Activated CD4-positive, alpha-beta T cell treated with anti-CD3 and anti-CD28 coated beads for 1 hour (primary cell): ENCODE measurements around the gene BUB1.
"Not testable (repeated sequence)": the region's sequence is repeated elsewhere in the genome, so short reads cannot be mapped to it uniquely, and the experiment has no call there.

Source experiments
- DNase-seq: peaks from one replicate; pipeline ENCODE4 v3.0.0-alpha.2; 2020

The BUB1 gene

GRCh38 chr2:110653861-110654260 lies 24.0 kb downstream of the BUB1 start:
- DNase-seq: no peak

DNA sequence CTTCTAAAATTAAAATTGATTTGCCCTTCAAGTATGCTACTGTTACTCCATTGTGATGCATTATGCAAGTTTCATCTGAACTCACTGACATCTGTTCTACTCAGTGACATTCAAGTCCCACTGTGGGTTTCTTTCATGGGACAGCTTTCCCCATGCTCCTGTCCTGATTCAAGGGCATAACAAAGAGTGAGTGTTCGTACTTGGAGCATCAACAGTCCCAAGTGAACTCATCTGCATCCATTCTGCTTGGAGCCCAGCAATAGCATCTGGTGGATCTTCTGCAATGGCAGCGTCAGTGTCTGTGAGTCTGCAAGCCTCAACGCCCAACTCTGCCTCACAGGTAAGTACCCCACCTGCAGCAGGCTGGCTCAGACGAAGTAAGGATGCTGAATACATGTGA lies 27.5 kb downstream of the BUB1 start:
- no peak for DNase-seq

DNA sequence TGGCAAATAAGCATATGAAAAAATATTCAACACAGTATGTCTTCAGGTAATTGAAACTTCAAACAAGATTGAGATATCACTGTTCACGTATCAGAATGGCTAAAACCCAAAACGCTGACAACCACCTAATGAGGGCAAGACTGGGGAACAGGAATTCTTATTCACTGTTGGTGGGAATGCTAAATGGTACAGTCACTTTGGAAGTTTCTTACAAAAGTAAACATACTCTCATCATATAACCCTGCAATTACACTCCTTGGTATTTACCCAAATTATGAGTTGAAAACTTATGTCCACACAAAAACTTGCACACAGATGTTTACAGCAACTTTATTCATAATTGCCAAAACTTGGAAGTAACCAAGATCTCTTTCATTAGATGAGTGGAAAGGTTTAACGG lies 30.1 kb downstream of the BUB1 start:
- DNase-seq: no peak

DNA sequence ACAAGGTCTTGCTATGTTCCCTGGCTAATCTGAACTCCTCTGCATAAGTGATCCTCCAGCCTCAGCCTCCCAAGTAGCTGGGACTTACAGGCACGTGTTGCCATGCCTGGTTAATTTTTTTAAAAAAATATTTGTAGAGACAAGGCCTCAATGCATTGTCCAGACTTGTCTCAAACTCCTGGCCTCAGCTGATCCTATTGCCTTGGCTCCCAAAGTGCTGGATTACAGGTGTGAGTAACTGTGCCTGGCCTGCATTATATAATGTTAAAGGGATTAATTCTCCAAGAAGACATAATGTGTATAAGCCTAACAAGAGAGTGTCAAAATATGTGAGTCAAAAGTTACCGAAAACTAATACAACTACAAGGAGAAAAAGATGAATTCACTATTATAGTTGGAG lies 32.2 kb downstream of the BUB1 start:
- DNase-seq: no peak

- no peak for DNase-seq
Observed at GRCh38 chr2:110644357-110644756, 33.5 kb downstream of the BUB1 start.

GRCh38 chr2:110642360-110642759 lies 35.5 kb downstream of the BUB1 start:
- DNase-seq: no peak

- no peak for DNase-seq
Observed at GRCh38 chr2:110639972-110640371, 37.9 kb downstream of the BUB1 start.

DNA sequence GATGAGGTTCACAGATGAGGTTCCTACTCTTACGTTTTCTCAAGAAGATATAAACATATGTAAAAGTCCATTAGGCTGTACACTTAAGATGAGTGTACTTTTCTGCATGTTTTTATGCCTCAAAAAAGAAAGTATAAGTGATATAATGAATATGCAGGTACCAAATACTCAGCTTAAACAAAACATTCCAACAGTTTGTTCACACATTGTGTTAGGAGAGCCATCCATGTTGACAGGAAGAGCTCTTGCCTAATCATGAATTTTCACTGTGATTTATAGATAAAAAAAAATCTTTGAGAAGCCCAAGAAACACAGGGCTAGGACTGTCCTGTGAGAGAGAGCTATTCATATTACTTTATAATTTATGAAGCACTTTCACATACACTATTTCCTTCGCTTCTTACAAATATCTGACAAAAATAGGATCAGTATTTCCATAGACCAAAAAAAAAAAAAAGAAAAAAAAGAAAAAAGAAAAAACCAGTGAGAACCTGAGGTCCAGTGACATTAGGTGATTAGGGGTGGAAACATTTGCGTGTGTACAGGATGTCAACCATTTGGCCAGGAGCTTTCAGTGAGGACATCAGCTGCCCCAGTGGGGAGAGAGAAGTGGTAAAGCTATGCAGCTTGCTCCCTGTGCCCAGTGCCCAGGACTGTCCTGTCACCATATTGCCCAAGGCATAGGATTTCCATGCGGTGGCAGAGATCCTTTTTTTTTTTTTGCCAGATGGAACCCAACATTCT lies 38.7 kb downstream of the BUB1 start:
- DNase-seq: no peak

DNA sequence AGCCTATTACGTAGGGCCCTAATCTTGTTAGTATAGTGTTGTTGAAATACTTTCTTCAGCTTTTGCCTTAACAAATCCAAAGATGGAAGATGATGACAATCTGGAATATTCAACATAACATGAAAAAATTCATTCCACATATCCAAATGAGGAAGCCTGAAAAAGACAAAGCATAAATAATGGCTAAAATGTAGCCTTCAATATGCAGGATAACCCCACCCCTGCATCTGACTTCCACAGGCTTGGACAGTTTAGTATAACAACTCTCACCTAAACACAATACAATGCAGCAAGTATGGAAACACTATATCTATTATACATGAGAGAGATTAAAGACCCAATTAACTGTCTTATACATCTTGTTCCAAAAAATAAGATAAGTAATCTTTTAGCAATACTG lies 39.9 kb downstream of the BUB1 start:
- DNase-seq: no peak

DNA sequence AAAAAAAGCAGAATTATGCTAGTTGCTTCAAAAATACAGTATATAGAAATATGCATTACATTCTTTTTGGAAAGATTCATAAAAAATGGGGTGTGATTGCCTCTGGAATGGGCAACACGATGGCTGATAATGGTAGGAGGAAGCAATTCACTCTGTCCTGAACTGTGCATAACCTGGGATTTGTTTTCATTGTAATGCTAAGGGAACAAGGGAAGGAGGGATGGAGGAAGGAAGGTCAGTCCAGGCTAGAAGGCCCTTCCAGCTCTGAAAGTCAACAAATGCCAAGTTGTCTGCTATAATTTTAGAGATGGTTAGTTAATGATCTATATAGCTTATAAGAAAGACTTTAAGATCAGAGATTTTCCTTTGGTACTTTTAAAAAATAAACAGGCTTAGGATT lies 40.8 kb downstream of the BUB1 start:
- no peak for DNase-seq

DNA sequence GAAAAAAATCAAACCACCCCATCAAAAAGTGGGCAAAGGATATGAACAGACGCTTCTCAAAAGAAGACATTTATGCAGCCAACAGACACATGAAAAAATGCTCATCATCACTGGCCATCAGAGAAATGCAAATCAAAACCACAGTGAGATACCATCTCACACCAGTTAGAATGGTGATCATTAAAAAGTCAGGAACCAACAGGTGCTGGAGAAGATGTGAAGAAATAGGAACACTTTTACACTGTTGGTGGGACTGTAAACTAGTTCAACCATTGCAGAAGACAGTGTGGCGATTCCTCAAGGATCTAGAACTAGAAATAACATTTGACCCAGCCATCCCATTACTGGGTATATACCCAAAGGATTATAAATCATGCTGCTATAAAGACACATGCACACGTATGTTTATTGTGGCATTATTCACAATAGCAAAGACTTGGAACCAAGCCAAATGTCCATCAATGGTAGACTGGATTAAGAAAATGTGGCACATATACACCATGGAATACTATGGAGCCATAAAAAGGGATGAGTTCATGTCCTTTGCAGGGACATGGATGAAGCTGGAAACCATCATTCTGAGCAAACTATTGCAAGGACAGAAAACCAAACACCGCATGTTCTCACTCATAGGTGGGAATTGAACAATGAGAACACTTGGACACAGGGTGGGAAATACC lies 41.8 kb downstream of the BUB1 start:
- not testable (repeated sequence) for DNase-seq

GRCh38 chr2:110627348-110627747 lies 50.5 kb downstream of the BUB1 start:
- DNase-seq: not testable (repeated sequence)

DNA sequence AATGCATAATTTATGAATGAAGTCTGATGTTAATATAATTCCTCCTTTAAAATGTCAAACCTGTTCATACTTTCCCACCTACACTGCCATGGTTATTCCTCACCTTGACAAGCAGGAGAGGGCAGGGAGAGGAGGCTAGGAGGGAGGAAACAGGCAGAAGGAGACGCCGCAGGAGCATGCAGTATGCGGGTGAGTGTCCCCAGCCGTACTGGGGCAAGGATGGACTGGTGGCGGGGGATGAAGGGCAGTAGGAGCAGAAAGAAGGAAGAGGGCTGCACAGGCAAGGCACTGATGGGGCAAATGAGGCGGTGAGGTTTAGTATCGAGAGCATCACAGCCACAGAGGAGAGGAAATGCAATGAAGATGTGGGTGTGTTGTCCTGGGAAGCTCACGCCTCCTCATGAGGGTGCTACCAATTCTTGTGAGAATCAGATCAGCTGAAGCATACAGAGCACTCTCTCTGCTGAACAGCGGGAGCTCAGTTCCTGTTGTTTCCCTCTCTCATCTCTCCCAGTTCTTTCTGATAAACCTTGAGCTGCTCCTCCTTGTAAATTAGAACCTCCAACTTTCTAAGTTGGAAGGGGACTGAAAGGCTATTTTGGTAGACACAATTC lies 58.4 kb downstream of the BUB1 start:
- not testable (repeated sequence) for DNase-seq

DNA sequence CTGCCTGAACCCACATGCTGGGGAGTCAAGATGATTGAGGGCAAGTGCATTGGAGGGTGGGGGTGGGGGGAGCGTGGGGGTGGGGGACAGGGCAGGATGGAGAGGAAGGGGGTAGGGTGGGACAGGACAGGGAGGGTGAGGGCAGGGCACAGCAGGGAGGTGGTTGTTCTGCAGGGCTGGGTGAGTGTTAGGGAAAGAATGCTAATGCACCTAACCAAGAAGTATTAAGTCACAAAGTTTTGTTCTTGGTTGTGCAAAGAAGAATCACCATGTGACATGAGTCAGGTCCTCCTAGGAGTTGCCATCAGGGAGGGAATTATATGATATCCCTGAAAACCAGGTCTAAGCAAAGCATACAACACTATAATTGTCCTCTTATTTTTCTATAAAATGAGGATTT lies 63.9 kb downstream of the BUB1 start:
- not testable (repeated sequence) for DNase-seq

GRCh38 chr2:110610613-110611250 lies 67.1 kb downstream of the BUB1 start:
- DNase-seq: not testable (repeated sequence)

DNA sequence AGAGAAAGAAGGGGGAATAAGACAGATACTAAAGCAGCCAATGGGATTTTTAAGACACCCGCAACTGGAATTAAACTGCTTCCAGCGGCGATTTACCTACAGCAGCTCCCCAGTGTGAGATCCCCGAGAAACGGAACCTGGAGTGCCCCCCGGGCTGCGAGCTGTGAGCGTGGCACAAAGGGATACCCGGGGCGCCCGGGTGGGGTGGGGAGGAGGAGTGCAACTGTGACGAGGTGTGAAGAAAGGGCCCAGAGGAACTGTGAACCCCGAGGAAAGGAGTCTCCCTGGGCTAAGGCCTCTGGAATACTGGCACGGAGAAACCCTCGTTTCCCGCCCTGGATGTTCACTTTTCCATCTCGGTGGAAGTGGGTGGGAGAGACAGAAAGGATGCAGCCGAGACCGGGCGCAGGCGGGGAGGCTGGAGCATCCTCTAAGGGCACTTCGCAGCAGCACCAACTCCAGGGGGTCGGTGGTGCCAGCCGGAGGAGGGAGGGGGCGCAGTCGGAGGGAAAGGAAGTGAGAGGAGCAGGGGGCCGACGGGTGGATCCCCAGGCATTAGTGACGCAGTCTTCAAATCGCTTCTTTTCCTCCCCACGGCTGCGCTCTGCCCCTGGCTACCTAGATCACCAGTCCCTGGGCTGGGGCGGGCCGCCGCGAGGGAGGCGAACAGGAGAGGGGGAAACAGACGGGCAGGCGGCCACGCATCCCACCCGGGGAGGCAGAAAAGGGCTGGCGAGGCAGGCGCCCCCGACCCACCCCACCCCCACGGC lies 67.8 kb downstream of the BUB1 start:
- not testable (repeated sequence) for DNase-seq

GRCh38 chr2:110608788-110609502 lies 68.9 kb downstream of the BUB1 start:
- not testable (repeated sequence) for DNase-seq

GRCh38 chr2:110605057-110605456 lies 72.8 kb downstream of the BUB1 start:
- not testable (repeated sequence) for DNase-seq

GRCh38 chr2:110603917-110604591 lies 73.8 kb downstream of the BUB1 start:
- DNase-seq: not testable (repeated sequence)

GRCh38 chr2:110602139-110602538 lies 75.7 kb downstream of the BUB1 start:
- DNase-seq: not testable (repeated sequence)

DNA sequence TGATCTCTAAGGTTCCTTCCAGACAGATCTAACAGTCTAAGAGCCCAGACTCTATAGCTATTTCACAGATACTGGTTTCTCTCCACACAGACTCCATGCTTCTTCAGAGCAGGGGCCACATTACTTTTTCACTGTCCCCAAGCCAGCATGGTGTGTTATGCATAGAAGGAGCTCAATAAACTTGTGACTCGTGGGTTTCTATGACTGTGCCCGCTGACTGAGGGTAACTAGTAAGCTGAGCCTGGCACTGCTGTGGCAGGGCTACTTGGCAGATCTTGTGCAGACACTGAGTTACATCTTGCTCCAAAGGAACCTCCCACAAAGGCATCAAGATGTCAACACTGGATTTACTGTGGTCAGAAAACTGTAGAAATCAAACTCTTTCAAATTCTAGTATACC lies 85.9 kb downstream of the BUB1 start:
- DNase-seq: not testable (repeated sequence)
